Liver (tissue), 9 donors: ENCODE measurements around the gene ST6GAL1. TPM values are rescaled to one million over a fixed set of nuclear protein-coding genes. Genes with fewer than 3 reads are reported as not detected.
"Not testable (repeated sequence)": the region's sequence is repeated elsewhere in the genome, so short reads cannot be mapped to it uniquely, and the experiment has no call there.

Experiments used
- DNase-seq: peaks from one replicate; pipeline ENCODE4 v3.0.0-alpha.2; 2017; ENCODE audit warnings: low spot score
- H3K27ac ChIP-seq, 2 donors: one replicate each; pipeline ENCODE4 v1.7.0; 2013; ENCODE audit warnings: inconsistent platforms in 2 of 2, low read length in 2 of 2, control low read depth in 1 of 2, low read depth in 1 of 2, mild to moderate bottlenecking in 1 of 2
- H3K27me3 ChIP-seq, 4 donors: one replicate each; pipeline versions ENCODE4 v1.6.1 to v1.7.0; 2013; ENCODE audit warnings: low read length in 3 of 4, inconsistent platforms in 1 of 4, mild to moderate bottlenecking in 1 of 4, moderate library complexity in 1 of 4; ENCODE audit not compliant: control insufficient read depth in 4 of 4, insufficient read depth in 4 of 4
- H3K36me3 ChIP-seq, 4 donors: one replicate each; pipeline versions ENCODE4 v1.6.1 to v1.7.0; 2013; ENCODE audit warnings: low read length in 3 of 4, mild to moderate bottlenecking in 3 of 4, low read depth in 1 of 4, moderate library complexity in 1 of 4; ENCODE audit not compliant: control insufficient read depth in 4 of 4, insufficient read depth in 3 of 4
- H3K4me1 ChIP-seq, 4 donors: one replicate each; pipeline versions ENCODE4 v1.6.1 to v1.7.0; 2013; ENCODE audit warnings: low read length in 3 of 4, mild to moderate bottlenecking in 3 of 4, moderate library complexity in 1 of 4; ENCODE audit not compliant: control insufficient read depth in 4 of 4, insufficient read depth in 4 of 4
- H3K4me3 ChIP-seq, 3 donors: one replicate each; pipeline versions ENCODE4 v1.6.1 to v1.7.0; 2013; ENCODE audit warnings: low read length in 3 of 3, control low read depth in 1 of 3, low read depth in 1 of 3, mild to moderate bottlenecking in 1 of 3
- H3K9ac ChIP-seq, 2 donors: one replicate each; pipeline ENCODE4 v1.7.0; 2013; ENCODE audit warnings: low read length in 2 of 2, mild to moderate bottlenecking in 2 of 2, moderate library complexity in 2 of 2, control low read depth in 1 of 2, low read depth in 1 of 2
- H3K9me3 ChIP-seq, 4 donors: one replicate each; pipeline versions ENCODE4 v1.6.1 to v1.7.0; 2013; ENCODE audit warnings: low read length in 3 of 4; ENCODE audit not compliant: control insufficient read depth in 4 of 4
- ATF3 ChIP-seq: IDR thresholded peaks from 2 replicates; pipeline ENCODE4 v1.6.1; 2016; ENCODE audit warnings: antibody characterized with exemption
- CTCF ChIP-seq: fragments of 150-350 bp; IDR thresholded peaks from 2 replicates; pipeline ENCODE4 v1.5.1; 2017; ENCODE audit warnings: improper control_type of control experiment, low read depth, low read length; ENCODE audit not compliant: missing input control
- EGR1 ChIP-seq, 2 donors: IDR thresholded peaks; 2 replicates each; pipeline ENCODE4 v1.6.1; 2016 to 2018; ENCODE audit warnings: antibody characterized with exemption in 2 of 2, low read depth in 2 of 2
- FOXA1 ChIP-seq: IDR thresholded peaks from 2 replicates; pipeline ENCODE4 v1.6.1; 2016; ENCODE audit warnings: antibody characterized with exemption
- FOXA2 ChIP-seq: IDR thresholded peaks from 2 replicates; pipeline ENCODE4 v1.6.1; 2016; ENCODE audit warnings: antibody characterized with exemption
- GABPA ChIP-seq, 2 donors: IDR thresholded peaks in 1 of 2; conservative IDR thresholded peaks in 1 of 2; 2 replicates each; pipeline ENCODE4 v1.6.1; 2016; ENCODE audit warnings: antibody characterized with exemption in 2 of 2, mild to moderate bottlenecking in 1 of 2, moderate library complexity in 1 of 2
- HNF4A ChIP-seq, 2 donors: conservative IDR thresholded peaks; 2 replicates each; pipeline ENCODE4 v1.6.1; 2016; ENCODE audit warnings: antibody characterized with exemption in 2 of 2, mild to moderate bottlenecking in 2 of 2
- HNF4G ChIP-seq: IDR thresholded peaks from 2 replicates; pipeline ENCODE4 v1.6.1; 2016; ENCODE audit warnings: antibody characterized with exemption
- JUND ChIP-seq, 2 donors: IDR thresholded peaks; 2 replicates each; pipeline ENCODE4 v1.6.1; 2016; ENCODE audit warnings: antibody characterized with exemption in 2 of 2
- NR2F2 ChIP-seq: IDR thresholded peaks from 2 replicates; pipeline ENCODE4 v1.6.1; 2016; ENCODE audit warnings: antibody characterized with exemption
- REST ChIP-seq: IDR thresholded peaks from 2 replicates; pipeline ENCODE4 v1.6.1; 2016; ENCODE audit warnings: antibody characterized with exemption, mild to moderate bottlenecking
- YY1 ChIP-seq: IDR thresholded peaks from 2 replicates; pipeline ENCODE4 v1.6.1; 2016; ENCODE audit warnings: antibody characterized with exemption, mild to moderate bottlenecking
- ZBTB33 ChIP-seq: IDR thresholded peaks from 2 replicates; pipeline ENCODE4 v1.6.1; 2016; ENCODE audit warnings: antibody characterized with exemption
- WGBS: extraction: QIAGEN DNeasy Blood & Tissue Kit; methylation state at CpG from one replicate; pipeline ENCODE4 v1.1.7; 2013; 5-methylcytosine and 5-hydroxymethylcytosine counted together
- polyA plus RNA-seq, 2 donors: library from polyadenylated mRNA; stranded (reverse) in 1 of 2; unstranded in 1 of 2; fragments of 200-250 nt in 1 of 2; fragments of >200 nt in 1 of 2; fragmentation: Nextera tagmentation in 1 of 2; extraction: Ambion mirVana in 1 of 2; gene quantifications; one replicate each; pipeline versions ENCODE4 v1.2.1 to v1.2.3, GENCODE V29; 2013 to 2015
- total RNA-seq, 2 donors: library from RNA; depleted of rRNA; stranded (reverse); fragments of >200 nt; gene quantifications; one replicate each; pipeline ENCODE4 v1.2.3, GENCODE V29; 2014
- TF ChIP-seq, protein P1 (sequence below): IDR thresholded peaks from 2 replicates; pipeline ENCODE4 v1.6.1; 2016; ENCODE audit warnings: antibody characterized with exemption
- donor health status: healthy.
- donor health status: healthy.
- donor health status: healthy.
- donor health status: healthy.
- donor health status: healthy.

ST6GAL1 gene
- total and polyA plus RNA-seq, 4 donors, result 102 to 425 (median 328) TPM

GRCh38 chr3:186883686-186884058 is 46.7 kb upstream of the ST6GAL1 start:
- Histone ChIP-seq H3K9ac (no peak overlapping the region), H3K9me3 (no peaks in the 10 kb centered on the region), H3K27me3 (no peaks in the 10 kb centered on the region), H3K4me3 (no peak overlapping the region), H3K4me1 (no peaks in the 10 kb centered on the region), H3K27ac (no peak overlapping the region), H3K36me3 (no peaks in the 10 kb centered on the region)
- WGBS, result 93% methylated on average over 1 of the region's 1 CpG
- TF ChIP-seq NR2F2 (no peak), GABPA (IDR thresholded peaks at IDR 0.05 in 1 of 2, conservative IDR thresholded peaks at IDR 0.05 in 1 of 2) (no peak), JUND (IDR thresholded peaks at IDR 0.05) (no peak), FOXA2 (no peak), ZBTB33 (no peak), EGR1 (IDR thresholded peaks at IDR 0.05; ENCODE audit: low read depth in 2 of 2) (no peak), CTCF (no peak), HNF4A (conservative IDR thresholded peaks at IDR 0.05) (no peak), ATF3 (no peak), YY1 (no peak), FOXA1 (no peak)
- DNase-seq, result no peak

- WGBS, result 96% methylated on average over 28 of the region's 29 CpGs
- not testable (repeated sequence) for H3K4me3 ChIP-seq, H3K4me1 ChIP-seq
Observed at GRCh38 chr3:186884868-186885267, 45.5 kb upstream of the ST6GAL1 start.

GRCh38 chr3:186886202-186886981 is 43.9 kb upstream of the ST6GAL1 start:
- no peaks in the 10 kb centered on the region for H3K4me1 ChIP-seq
- no peak overlapping the region for H3K4me3 ChIP-seq
- no peaks in the 10 kb centered on the region for H3K27me3 ChIP-seq
- 94% methylated on average over 5 of the region's 5 CpGs for WGBS
- no peak for TF ChIP-seq REST
- TF ChIP-seq, protein P1, sequence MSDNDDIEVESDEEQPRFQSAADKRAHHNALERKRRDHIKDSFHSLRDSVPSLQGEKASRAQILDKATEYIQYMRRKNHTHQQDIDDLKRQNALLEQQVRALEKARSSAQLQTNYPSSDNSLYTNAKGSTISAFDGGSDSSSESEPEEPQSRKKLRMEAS, result no peak
- TF ChIP-seq HNF4G, result no peak
- H3K9me3 ChIP-seq, result no peaks in the 10 kb centered on the region
- H3K36me3 ChIP-seq, result no peaks in the 10 kb centered on the region
- no peak for DNase-seq
- H3K27ac ChIP-seq, result no peak overlapping the region
- no peak overlapping the region for H3K9ac ChIP-seq

More at GRCh38 chr3:186884868-186885267, 45.5 kb upstream of the ST6GAL1 start:
- H3K36me3 ChIP-seq, H3K27me3 ChIP-seq, H3K27ac ChIP-seq, H3K9me3 ChIP-seq, H3K9ac ChIP-seq, DNase-seq: not testable (repeated sequence)

DNA sequence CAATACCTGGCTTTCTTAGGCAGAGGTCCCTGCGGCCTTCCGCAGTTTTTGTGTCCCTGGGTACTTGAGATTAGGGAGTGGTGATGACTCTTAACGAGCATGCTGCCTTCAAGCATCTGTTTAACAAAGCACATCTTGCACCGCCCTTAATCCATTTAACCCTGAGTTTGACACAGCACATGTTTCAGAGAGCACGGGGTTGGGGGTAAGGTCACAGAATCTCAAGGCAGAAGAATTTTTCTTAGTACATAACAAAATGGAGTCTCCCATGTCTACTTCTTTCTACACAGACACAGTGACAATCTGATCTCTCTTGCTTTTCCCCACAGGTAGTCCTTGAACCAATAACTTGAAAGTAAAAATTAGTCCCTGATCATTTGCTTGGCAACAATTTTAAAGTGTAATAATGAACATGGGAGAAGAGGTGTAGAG is 42.8 kb upstream of the ST6GAL1 start:
- H3K36me3 ChIP-seq, H3K9me3 ChIP-seq, H3K27ac ChIP-seq, H3K4me1 ChIP-seq, H3K27me3 ChIP-seq, H3K9ac ChIP-seq, DNase-seq, H3K4me3 ChIP-seq: not testable (repeated sequence)
- WGBS, result 93% methylated on average over 2 of the region's 5 CpGs
